Measurements from ENCODE around the gene GAB3.
A peak's percentile ranks its signal among the peaks of the same experiment; 100 is the strongest.

Gene GAB3

GRCh38 chrX:154750301-154751202 lies at the start of gene GAB3:
GAB3 (minus strand) TSS chrX:154751077; CDS start chrX:154751025, 52 bp downstream.
- DNase-seq (ENCODE audit: low read depth) = no peak

DNA sequence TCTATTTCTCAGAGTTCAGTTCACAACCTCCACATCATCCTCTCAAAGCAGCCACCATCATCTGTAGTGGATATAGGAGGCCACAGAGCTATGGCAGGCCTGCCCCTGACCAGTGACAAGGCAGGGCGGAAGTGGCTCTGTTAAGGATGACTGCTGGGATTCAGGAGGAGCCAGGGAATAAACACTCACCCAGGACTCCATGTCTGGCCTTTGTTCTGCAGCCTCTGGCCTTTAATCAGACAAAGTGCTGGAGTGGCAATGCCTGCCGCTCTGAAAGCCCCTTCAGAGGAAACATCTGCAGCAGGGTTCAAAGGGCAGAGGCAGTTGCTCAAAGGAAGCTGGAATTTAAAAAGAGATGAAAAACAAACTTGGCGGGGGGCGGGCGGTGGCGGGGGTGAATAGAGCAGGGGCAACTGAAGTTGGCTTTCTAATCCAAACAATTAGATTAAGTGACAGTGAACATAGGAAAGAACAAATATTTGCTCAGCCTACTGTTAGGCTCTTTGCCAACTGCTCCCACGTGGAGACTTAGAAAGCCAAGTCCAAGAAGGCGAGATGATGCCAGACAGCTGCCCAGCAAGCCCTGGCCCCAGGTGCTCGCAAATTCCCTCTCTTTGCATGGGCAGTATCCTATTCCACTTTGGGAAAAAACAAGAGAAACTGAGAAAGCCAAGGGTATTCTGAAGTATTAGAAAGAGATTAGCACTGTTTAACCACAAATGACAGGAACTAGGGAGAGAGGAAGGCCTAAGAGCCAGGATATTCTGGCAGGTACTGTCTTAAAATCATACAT lies 48.9 kb upstream of the GAB3 start:
- no peak for DNase-seq (ENCODE audit: low read depth)

GRCh38 chrX:154797006-154797405 lies 46.1 kb upstream of the GAB3 start:
- DNase-seq (ENCODE audit: low read depth) = no peak

GRCh38 chrX:154795016-154795415 lies 44.1 kb upstream of the GAB3 start:
- DNase-seq (ENCODE audit: low read depth) = no peak

- no peak for DNase-seq (ENCODE audit: low read depth)
These were observed 42.4 kb upstream of the GAB3 start for GRCh38 chrX:154793084-154793795.

DNA sequence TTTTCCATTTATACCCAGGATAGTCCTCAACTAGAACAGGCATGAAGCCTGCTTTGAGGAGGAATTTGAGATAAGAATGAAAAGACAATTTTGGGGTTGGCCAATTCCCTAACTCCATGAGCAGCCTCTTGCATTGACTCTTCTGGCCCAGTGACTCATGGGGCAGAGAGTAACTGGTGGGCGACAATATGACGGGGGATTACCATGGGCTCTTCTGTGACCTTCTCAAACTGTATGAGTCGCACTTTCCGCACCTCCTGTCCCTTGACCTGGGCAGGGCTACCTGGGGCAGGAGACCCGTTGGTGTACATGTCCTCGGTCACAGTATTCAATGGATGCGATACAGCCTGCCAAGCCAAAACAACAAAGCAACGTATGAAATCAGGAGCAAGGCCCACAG lies 41.1 kb upstream of the GAB3 start:
- DNase-seq (ENCODE audit: low read depth) = no peak

DNA sequence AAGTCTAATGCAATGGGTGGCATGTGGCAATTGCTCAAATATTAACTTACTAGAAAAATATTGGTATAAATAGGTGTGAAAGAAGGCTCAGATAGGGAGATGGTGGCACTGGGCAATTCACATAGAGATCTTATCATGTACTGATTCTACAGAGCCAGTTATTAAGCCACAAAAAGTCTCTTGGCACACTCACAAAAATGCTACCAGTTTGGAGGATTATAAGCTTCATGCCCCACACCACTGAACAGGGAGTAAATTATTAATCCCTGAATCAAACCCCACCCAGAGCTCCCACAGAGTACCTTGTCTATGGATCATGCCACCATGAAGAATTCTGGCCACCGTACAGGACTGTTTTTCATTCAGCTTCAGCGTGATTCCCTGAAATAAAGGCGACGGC lies 40.6 kb upstream of the GAB3 start:
- DNase-seq (ENCODE audit: low read depth) = no peak

GRCh38 chrX:154785716-154786115 lies 34.8 kb upstream of the GAB3 start:
- no peak for DNase-seq (ENCODE audit: low read depth)

GRCh38 chrX:154784149-154784995 lies 33.5 kb upstream of the GAB3 start:
- DNase-seq (ENCODE audit: low read depth) = no peak

- DNase-seq (ENCODE audit: low read depth) = no peak
These were observed 30.1 kb upstream of the GAB3 start for GRCh38 chrX:154780968-154781367.

DNA sequence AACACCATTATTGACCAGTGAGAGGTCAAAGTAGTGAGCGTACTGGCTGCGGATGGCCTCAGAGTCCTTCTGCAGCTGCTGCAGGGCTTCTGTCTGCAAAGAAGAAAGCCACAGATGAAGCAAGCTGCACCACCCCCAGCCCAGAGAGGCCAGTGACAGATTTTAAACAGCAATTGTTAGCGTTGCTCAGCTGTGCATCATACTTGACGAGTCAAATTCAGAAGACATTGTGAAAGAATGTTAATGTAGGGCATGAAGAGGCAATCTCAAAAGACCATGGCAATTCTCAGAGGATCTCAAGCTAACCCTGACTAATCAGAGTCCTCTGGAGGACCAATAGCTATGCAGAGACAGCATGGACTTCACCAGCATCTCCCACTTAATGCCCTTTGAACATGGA lies 28.4 kb upstream of the GAB3 start:
- DNase-seq (ENCODE audit: low read depth) = no peak

DNA sequence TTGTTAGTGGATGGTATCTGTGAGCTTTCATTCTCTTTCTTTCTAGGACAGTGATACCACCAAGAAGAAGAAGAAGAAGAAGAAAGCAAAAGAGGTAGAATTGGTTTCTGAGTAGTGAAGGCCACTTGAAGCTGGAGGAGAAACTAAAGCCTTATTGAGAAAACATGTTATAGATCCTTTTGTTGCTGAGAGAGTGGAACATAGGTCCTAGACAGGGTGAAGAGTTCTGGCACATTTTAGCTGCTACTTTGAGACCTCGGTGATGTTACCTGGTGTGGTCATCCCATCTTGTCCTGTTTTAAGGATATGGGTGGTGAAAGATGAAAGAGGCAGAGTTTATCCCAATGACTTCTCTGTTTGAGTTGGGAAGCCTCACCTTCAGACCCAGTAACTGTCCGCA lies 25.9 kb upstream of the GAB3 start:
- no peak for DNase-seq (ENCODE audit: low read depth)

DNA sequence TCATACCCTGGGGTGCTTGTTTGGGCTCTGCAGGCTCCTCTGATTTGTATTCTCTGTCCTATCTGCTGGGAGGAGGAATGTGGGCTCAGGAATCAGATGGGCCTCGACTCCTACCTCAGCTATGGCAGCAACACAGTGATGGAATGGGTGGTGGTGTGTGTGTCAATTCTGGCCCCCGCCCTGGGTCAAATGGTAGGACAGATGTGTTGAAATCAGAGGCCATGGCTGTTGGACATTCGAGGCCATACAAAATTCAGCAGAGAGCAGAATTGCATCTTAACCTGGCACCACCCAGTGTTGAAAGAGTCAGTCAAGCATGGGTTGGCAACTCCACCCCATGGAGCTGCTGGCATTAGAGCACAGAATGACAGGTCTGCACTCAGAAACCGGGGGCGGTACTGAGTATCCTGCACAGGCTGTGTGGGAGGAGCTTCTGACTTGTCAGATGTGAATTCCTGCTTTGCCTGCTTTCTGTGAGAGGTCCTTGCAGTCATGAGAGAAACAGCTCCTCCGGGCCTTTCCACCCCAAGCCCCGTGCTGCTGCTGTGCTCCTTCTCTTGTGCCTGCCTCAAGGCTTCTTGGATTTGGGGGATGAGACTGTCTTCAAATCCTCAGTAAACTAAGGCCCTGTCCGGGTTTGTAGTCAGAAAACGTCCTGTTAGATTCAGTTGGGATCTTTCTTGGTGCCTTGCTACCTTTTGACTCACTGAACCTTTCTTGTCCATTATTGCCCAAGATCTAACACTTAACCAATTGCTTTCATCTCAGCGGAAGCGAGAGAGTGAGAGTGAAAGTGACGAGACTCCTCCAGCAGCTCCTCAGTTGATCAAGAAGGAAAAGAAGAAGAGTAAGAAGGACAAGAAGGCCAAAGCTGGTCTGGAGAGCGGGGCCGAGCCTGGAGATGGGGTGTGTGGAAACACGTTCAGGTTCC lies 24.8 kb upstream of the GAB3 start:
- DNase-seq (ENCODE audit: low read depth) = no peak

DNA sequence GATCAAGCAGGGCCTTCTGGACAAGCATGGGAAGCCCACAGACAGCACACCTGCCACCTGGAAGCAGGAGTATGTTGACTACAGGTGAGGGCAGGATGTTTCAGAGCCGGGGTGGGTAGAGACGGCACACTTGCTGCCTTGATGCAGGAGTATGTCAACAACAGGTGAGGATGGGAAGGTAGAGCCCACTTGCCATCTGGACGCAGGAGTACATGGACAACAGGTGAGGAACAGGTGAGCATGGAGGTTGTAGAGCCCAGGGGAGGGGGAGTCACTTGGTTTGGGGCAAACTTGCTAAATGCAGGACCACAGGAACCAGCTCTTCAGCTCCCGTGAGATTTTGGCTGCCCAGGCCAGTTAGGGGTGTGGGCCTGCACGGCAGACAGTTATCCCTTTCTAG lies 23.7 kb upstream of the GAB3 start:
- no peak for DNase-seq (ENCODE audit: low read depth)

DNA sequence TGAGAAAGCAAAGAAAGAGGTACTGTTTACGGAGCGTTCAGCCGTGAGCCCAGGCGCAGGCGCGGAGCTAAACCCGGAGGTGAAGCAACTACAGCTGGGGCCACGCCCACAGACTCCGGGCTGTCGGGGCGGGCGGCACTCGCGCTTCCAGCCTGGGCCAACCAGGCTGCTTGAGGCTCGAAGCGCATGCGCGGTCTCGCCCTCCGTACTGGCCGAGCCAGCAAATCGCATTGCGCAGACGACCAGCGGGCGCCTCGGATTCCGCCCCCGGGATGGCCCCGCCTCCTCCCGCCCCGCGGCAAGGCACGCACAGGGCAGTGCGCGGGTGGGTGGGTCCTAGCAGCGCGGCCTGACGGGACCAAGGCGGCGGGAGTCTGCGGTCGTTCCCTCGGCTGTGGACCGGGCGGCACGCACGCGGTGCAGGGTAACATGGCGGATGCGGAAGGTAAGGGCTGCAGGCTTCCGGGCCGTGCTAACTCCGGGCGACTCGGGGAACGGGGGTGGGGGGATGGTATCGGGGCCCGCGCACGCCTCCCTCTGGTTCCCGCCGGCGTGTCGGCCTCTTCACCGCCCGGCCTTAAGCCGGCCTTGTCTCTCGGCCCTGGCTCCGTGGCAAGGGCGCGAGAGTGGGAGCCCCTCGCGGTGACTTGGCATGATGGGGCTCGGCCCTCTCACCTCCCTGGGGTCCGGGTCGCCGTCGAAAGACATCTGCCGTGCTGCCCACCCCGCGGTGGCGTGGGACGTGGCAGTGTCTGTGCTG lies 11.8 kb upstream of the GAB3 start, which contains the start of gene DKC1:
TSS of gene DKC1 (plus strand) at position 328 of the 760 bp plus-strand sequence. CDS start at position 430, 102 bp downstream.
- peak; percentile 80 for DNase-seq (ENCODE audit: low read depth)

GRCh38 chrX:154761977-154762536 lies 11.2 kb upstream of the GAB3 start:
- no peak for DNase-seq (ENCODE audit: low read depth)

DNA sequence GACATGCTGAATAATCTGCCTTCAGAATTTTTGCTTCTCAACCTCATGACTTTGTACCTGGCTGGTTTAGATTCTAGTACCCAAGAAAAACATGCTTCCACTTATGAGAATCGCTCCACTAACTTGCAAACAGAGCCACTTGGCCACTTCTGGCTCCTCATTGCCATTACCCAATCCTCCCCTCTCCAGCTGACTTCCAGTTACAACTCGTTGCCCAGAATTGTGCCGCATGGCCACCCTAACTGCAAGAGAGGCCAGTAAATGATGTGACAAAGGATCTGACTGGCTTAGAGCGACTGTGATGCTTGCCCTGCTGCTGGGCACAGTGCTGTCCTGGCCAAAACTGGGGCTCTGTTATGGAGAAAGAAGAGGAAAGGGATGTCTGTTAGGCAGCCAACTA lies 7.8 kb upstream of the GAB3 start:
- DNase-seq (ENCODE audit: low read depth) = no peak

DNA sequence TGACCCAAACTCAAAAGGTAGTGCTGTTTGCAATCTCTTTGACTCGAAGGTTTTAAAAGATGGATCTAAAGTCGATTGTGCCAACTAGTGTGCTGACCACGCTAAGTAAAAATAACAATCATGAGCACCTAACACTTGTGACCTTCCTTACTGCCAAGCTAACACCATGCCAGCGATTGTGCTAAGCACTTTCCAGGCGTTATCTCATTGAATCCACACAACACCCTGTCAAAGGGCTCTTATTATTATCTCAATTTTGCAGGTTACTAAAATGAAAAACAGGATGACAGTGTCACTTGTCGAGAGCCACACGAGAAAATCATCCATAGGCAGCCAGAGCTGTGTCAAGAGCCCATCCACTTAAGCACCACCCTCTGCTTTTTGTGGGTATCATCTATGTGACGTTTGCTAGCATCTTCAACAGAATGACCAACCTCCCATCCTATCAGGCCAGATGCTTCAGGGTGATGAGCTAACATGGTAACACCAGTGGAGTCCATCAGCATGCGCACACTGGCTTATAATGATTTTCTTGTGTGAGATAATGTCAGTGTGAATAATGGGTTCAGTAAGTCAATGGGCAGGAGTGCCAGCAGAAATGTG lies 893 bp upstream of the GAB3 start:
- no peak for DNase-seq (ENCODE audit: low read depth)

GRCh38 chrX:154751203-154751668 lies 359 bp upstream of the GAB3 start:
- no peak for DNase-seq (ENCODE audit: low read depth)

All from stimulated activated CD8-positive, alpha-beta memory T cell treated with anti-CD3 and anti-CD28 coated beads, Interleukin-15, amount 100 ng/mL, for 1 hour (primary cell).